ENCODE results near the gene GLRA1. TPM values are rescaled to one million over a fixed set of nuclear protein-coding genes. Genes with fewer than 3 reads are reported as not detected.
A peak's percentile ranks its signal among the peaks of the same experiment; 100 is the strongest.

The GLRA1 gene
- total RNA-seq, 1 experiment from 2014 or later: not detected

GRCh38 chr5:151912360-151912759, 12.3 kb downstream of the GLRA1 start:
- Histone ChIP-seq H4K20me1 (ENCODE audit: low read length) (no peaks in the 10 kb centered on the region), H3F3A (ENCODE audit: low read length, unreplicated experiment) (no peaks in the 10 kb centered on the region), H3K4me2 (ENCODE audit: low read length) (no peak overlapping the region), H3K9ac (ENCODE audit: low read length) (no peak overlapping the region), H3K79me2 (ENCODE audit: low read length) (no peaks in the 10 kb centered on the region), H2AFZ (ENCODE audit: low read length) (no peak overlapping the region), H3K27me3 (ENCODE audit: low read length) (peaks cover 29% of the 10 kb centered on the region), H3K36me3 (ENCODE audit: low read depth, low read length) (no peaks in the 10 kb centered on the region), H3K9me2 (replicated peaks; ENCODE audit: low read length) (no peaks in the 10 kb centered on the region), H3K27ac (ENCODE audit: low read length) (no peak overlapping the region), H3K9me3 (ENCODE audit: low read length) (no peaks in the 10 kb centered on the region), H3K4me3 (ENCODE audit: low read length) (no peak overlapping the region), H3K4me1 (ENCODE audit: insufficient read depth, low read length) (no peaks in the 10 kb centered on the region)
- BruUV-seq (replicated peaks): no TSS peak
- intact Hi-C loops (cut with micrococcal nuclease): no loop called here
- CTCF ChIA-PET: no interaction called here
- DNase-seq (peak; percentile 10), ATAC-seq (no peak)
- POLR2A ChIA-PET (ENCODE audit: unreplicated experiment): no interaction called here
- TF ChIP-seq CTCF (conservative IDR thresholded peaks at IDR 0.05; ENCODE audit: low read depth, low read length) (no peak), EZH2 (IDR thresholded peaks at IDR 0.05; ENCODE audit: low read length, unreplicated experiment) (no peak), EZH2phosphoT487 (IDR thresholded peaks at IDR 0.05; ENCODE audit: borderline replicate concordance, low read length) (no peak)

GRCh38 chr5:151911011-151911410, 13.6 kb downstream of the GLRA1 start:
- ATAC-seq: peak; percentile 45
- peaks cover 20% of the 10 kb centered on the region for H3K27me3 ChIP-seq (ENCODE audit: low read length)
- TF ChIP-seq EZH2 (IDR thresholded peaks at IDR 0.05; ENCODE audit: low read length, unreplicated experiment) (no peak), EZH2phosphoT487 (IDR thresholded peaks at IDR 0.05; ENCODE audit: borderline replicate concordance, low read length) (no peak)
- H2AFZ ChIP-seq (ENCODE audit: low read length): no peak overlapping the region
- no peak overlapping the region for H3K4me2 ChIP-seq (ENCODE audit: low read length)
- H3K4me1 ChIP-seq (ENCODE audit: insufficient read depth, low read length): no peaks in the 10 kb centered on the region
- no TSS peak for BruUV-seq (replicated peaks)
- H3K9me2 ChIP-seq (replicated peaks; ENCODE audit: low read length): no peaks in the 10 kb centered on the region
- H3K27ac ChIP-seq (ENCODE audit: low read length): no peak overlapping the region
- no peaks in the 10 kb centered on the region for H3K36me3 ChIP-seq (ENCODE audit: low read depth, low read length)
- no peaks in the 10 kb centered on the region for H3K9me3 ChIP-seq (ENCODE audit: low read length)
- H3K9ac ChIP-seq (ENCODE audit: low read length): no peak overlapping the region
- intact Hi-C loops (cut with micrococcal nuclease): no loop called here
- no peak overlapping the region for H3K4me3 ChIP-seq (ENCODE audit: low read length)
- DNase-seq: peak; percentile 41
- no peaks in the 10 kb centered on the region for H4K20me1 ChIP-seq (ENCODE audit: low read length)
- no peaks in the 10 kb centered on the region for H3F3A ChIP-seq (ENCODE audit: low read length, unreplicated experiment)
- CTCF ChIA-PET: no interaction called here
- POLR2A ChIA-PET (ENCODE audit: unreplicated experiment): no interaction called here
- no peaks in the 10 kb centered on the region for H3K79me2 ChIP-seq (ENCODE audit: low read length)

GRCh38 chr5:151909628-151910027, 15.0 kb downstream of the GLRA1 start:
- Histone ChIP-seq H4K20me1 (ENCODE audit: low read length) (no peaks in the 10 kb centered on the region), H3K4me2 (ENCODE audit: low read length) (no peak overlapping the region), H3F3A (ENCODE audit: low read length, unreplicated experiment) (no peaks in the 10 kb centered on the region), H3K9ac (ENCODE audit: low read length) (no peak overlapping the region), H3K4me1 (ENCODE audit: insufficient read depth, low read length) (no peaks in the 10 kb centered on the region), H3K79me2 (ENCODE audit: low read length) (no peaks in the 10 kb centered on the region), H3K27me3 (ENCODE audit: low read length) (peaks cover 21% of the 10 kb centered on the region), H3K9me3 (ENCODE audit: low read length) (no peaks in the 10 kb centered on the region), H3K27ac (ENCODE audit: low read length) (no peak overlapping the region), H3K36me3 (ENCODE audit: low read depth, low read length) (no peaks in the 10 kb centered on the region), H3K4me3 (ENCODE audit: low read length) (no peak overlapping the region), H2AFZ (ENCODE audit: low read length) (no peak overlapping the region), H3K9me2 (replicated peaks; ENCODE audit: low read length) (no peaks in the 10 kb centered on the region)
- TF ChIP-seq CTCF (conservative IDR thresholded peaks at IDR 0.05; ENCODE audit: low read depth, low read length) (no peak), EZH2phosphoT487 (IDR thresholded peaks at IDR 0.05; ENCODE audit: borderline replicate concordance, low read length) (no peak), EZH2 (IDR thresholded peaks at IDR 0.05; ENCODE audit: low read length, unreplicated experiment) (no peak)
- no TSS peak for BruUV-seq (replicated peaks)
- CTCF ChIA-PET: no interaction called here
- POLR2A ChIA-PET (ENCODE audit: unreplicated experiment): no interaction called here
- DNase-seq (no peak), ATAC-seq (no peak)
- intact Hi-C loops (cut with micrococcal nuclease): no loop called here
